OCI-LY7 (cell line): ENCODE results near the gene AMOTL2. TPM values are rescaled to one million over a fixed set of nuclear protein-coding genes. Genes with fewer than 3 reads are reported as not detected.

Experiments
- BruUV-seq: library from RNA; stranded (reverse); fragments of 400-500 nt; replicated peaks from 2 replicates; lab custom pipeline; 2021; lab: Mats Ljungman, UMichigan
- CTCF ChIA-PET: fragments of 300-600 bp; sonication (Branson Sonifier 250); formaldehyde crosslinking; loops from one replicate; lab custom pipeline; 2022; ENCODE audit warnings: antibody characterized with exemption; ENCODE audit not compliant: unreplicated experiment; lab: Charles Lee
- POLR2A ChIA-PET: fragments of 300-600 bp; sonication (Branson Sonifier 250); formaldehyde crosslinking; loops from one replicate; lab custom pipeline; 2022; ENCODE audit warnings: antibody characterized with exemption; lab: Charles Lee
- DNase-seq: peaks from one replicate; pipeline ENCODE4 v3.0.0-alpha.2; 2015; ENCODE audit warnings: low spot score
- H2AFZ ChIP-seq: fragments of 200-600 bp; sonication (generic), shearing (Covaris generic); 2 replicates; pipeline ENCODE4 v1.6.1; 2014; ENCODE audit warnings: mild to moderate bottlenecking, antibody characterized with exemption, low read length, moderate library complexity
- H3K27ac ChIP-seq: fragments of 200-600 bp; sonication (generic); 2 replicates; pipeline ENCODE4 v1.5.1; 2014; ENCODE audit warnings: mixed run types, low read depth, mild to moderate bottlenecking, moderate library complexity, low read length, inconsistent platforms; ENCODE audit not compliant: poor library complexity, severe bottlenecking
- H3K36me3 ChIP-seq: fragments of 200-600 bp; sonication (generic); 2 replicates; pipeline ENCODE4 v1.6.1; 2014; ENCODE audit warnings: mild to moderate bottlenecking, antibody characterized with exemption, low read length, moderate library complexity, mixed read lengths; ENCODE audit not compliant: insufficient read depth
- H3K4me1 ChIP-seq: fragments of 200-600 bp; sonication (generic); 2 replicates; pipeline ENCODE4 v1.5.1; 2014; ENCODE audit warnings: mild to moderate bottlenecking, low read length; ENCODE audit not compliant: insufficient read depth, poor library complexity, severe bottlenecking
- H3K4me2 ChIP-seq: fragments of 200-600 bp; sonication (generic); 2 replicates; pipeline ENCODE4 v1.6.1; 2014; ENCODE audit warnings: mild to moderate bottlenecking, low read length
- H3K4me3 ChIP-seq: fragments of 200-600 bp; sonication (generic); 2 replicates; pipeline ENCODE4 v1.5.1; 2014; ENCODE audit warnings: mild to moderate bottlenecking, low read depth, low read length; ENCODE audit not compliant: poor library complexity, severe bottlenecking
- H3K79me2 ChIP-seq: fragments of 200-600 bp; sonication (generic); 2 replicates; pipeline ENCODE4 v1.6.1; 2016; ENCODE audit warnings: low read depth, mild to moderate bottlenecking, low read length, moderate library complexity, mixed read lengths; ENCODE audit not compliant: insufficient read depth
- H3K9me2 ChIP-seq: fragments of 200-600 bp; sonication (generic); 2 replicates; pipeline ENCODE4 v1.6.1; 2016; ENCODE audit warnings: mild to moderate bottlenecking, low read length, mixed read lengths; ENCODE audit not compliant: insufficient read depth
- H3K9me3 ChIP-seq: fragments of 200-600 bp; sonication (generic); 2 replicates; pipeline ENCODE4 v1.6.1; 2014; ENCODE audit warnings: mild to moderate bottlenecking, mixed run types, low read length, mixed read lengths
- H4K20me1 ChIP-seq: fragments of 200-600 bp; sonication (generic); 2 replicates; pipeline ENCODE4 v1.6.1; 2014; ENCODE audit warnings: mild to moderate bottlenecking, antibody characterized with exemption, low read length, moderate library complexity, mixed read lengths; ENCODE audit not compliant: insufficient read depth
- CTCF ChIP-seq: fragments of 200-600 bp; sonication (generic); conservative IDR thresholded peaks from 2 replicates; pipeline ENCODE4 v1.5.1; 2014; ENCODE audit warnings: mild to moderate bottlenecking, antibody characterized with exemption, low read length, moderate library complexity, mixed read lengths
- EZH2phosphoT487 ChIP-seq: fragments of 200-600 bp; sonication (generic); IDR thresholded peaks from 2 replicates; pipeline ENCODE4 v1.6.1; 2018; ENCODE audit warnings: low read depth, borderline replicate concordance, mild to moderate bottlenecking, mixed run types, antibody characterized with exemption, low read length, moderate library complexity, mixed read lengths
- intact Hi-C: fragments of 100-400 bp; cut with micrococcal nuclease; formaldehyde crosslinking; loops from one replicate; pipeline ENCODE4 v1.10.0; 2022; ENCODE audit not compliant: unreplicated experiment
- total RNA-seq, 2 experiments: library from RNA; depleted of rRNA in 1 of 2; stranded (reverse); fragments of >200 nt in 1 of 2; shearing (Covaris generic) in 1 of 2; gene quantifications; 2 replicates each; pipeline ENCODE4 v1.2.3, GENCODE V29; 2014 to 2022

AMOTL2 gene
- total RNA-seq, 2 experiments from 2014 or later = not detected

- intact Hi-C loops = no loop called here
- POLR2A ChIA-PET = no interaction called here
- BruUV-seq = no TSS peak
Measured at GRCh38 chr3:134328846-134329245, 45.4 kb downstream of the AMOTL2 start.

GRCh38 chr3:134328147-134328591 lies 46.1 kb downstream of the AMOTL2 start:
- H3K9me2 ChIP-seq = no peaks in the 10 kb centered on the region
- no peak overlapping the region for H3K4me3 ChIP-seq
- no peaks in the 10 kb centered on the region for H3K79me2 ChIP-seq
- H3K27ac ChIP-seq = no peak overlapping the region
- no peak overlapping the region for H2AFZ ChIP-seq
- no peaks in the 10 kb centered on the region for H3K36me3 ChIP-seq
- ChIA-PET CTCF (no interaction called here), POLR2A (no interaction called here)
- no peak for TF ChIP-seq EZH2phosphoT487
- no peak for TF ChIP-seq CTCF
- no peaks in the 10 kb centered on the region for H3K9me3 ChIP-seq
- no peak overlapping the region for H3K4me2 ChIP-seq
- no TSS peak for BruUV-seq
- H4K20me1 ChIP-seq = no peaks in the 10 kb centered on the region
- DNase-seq = no peak
- intact Hi-C loops = no loop called here
- no peaks in the 10 kb centered on the region for H3K4me1 ChIP-seq

More at GRCh38 chr3:134328846-134329245, 45.4 kb downstream of the AMOTL2 start:
- Histone ChIP-seq H3K9me3 (no peaks in the 10 kb centered on the region), H4K20me1 (no peaks in the 10 kb centered on the region), H3K79me2 (no peaks in the 10 kb centered on the region), H3K36me3 (no peaks in the 10 kb centered on the region), H3K9me2 (no peaks in the 10 kb centered on the region), H3K4me2 (no peak overlapping the region), H3K4me1 (no peaks in the 10 kb centered on the region), H3K4me3 (no peak overlapping the region), H2AFZ (no peak overlapping the region), H3K27ac (no peak overlapping the region)
- TF ChIP-seq EZH2phosphoT487 (no peak), CTCF (no peak)
- DNase-seq = no peak
- CTCF ChIA-PET = no interaction called here

GRCh38 chr3:134327594-134327975 lies 46.7 kb downstream of the AMOTL2 start:
- Histone ChIP-seq H3K79me2 (no peaks in the 10 kb centered on the region), H3K9me3 (no peaks in the 10 kb centered on the region), H3K4me3 (no peak overlapping the region), H3K27ac (no peak overlapping the region), H3K4me1 (no peaks in the 10 kb centered on the region), H2AFZ (no peak overlapping the region), H3K4me2 (no peak overlapping the region), H4K20me1 (no peaks in the 10 kb centered on the region), H3K9me2 (no peaks in the 10 kb centered on the region), H3K36me3 (no peaks in the 10 kb centered on the region)
- ChIA-PET POLR2A (no interaction called here), CTCF (no interaction called here)
- DNase-seq = no peak
- TF ChIP-seq CTCF = no peak
- TF ChIP-seq EZH2phosphoT487 = no peak
- BruUV-seq = no TSS peak
- intact Hi-C loops = no loop called here
